ENCODE data around the gene UBTF.

The UBTF gene

DNA sequence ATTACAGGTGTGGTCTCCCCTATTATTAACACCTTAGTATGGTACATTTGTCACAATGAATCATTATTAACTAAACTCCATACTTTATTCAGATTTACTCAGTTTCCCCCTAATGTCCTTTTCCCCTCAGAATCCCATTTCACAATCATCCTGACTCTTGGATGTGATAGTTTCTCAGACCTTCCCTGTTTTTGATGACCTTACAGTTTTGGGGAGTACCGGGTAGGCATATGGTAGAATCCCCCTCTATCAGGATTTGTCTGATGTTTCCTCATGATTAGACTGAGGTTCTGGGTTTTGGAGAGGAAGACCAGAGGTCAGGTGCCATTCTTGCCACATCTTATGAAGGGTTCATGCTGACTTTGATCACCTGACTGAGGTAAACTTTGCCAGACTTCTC lies 55.0 kb downstream of the UBTF start:
- DNase-seq = no peak

DNA sequence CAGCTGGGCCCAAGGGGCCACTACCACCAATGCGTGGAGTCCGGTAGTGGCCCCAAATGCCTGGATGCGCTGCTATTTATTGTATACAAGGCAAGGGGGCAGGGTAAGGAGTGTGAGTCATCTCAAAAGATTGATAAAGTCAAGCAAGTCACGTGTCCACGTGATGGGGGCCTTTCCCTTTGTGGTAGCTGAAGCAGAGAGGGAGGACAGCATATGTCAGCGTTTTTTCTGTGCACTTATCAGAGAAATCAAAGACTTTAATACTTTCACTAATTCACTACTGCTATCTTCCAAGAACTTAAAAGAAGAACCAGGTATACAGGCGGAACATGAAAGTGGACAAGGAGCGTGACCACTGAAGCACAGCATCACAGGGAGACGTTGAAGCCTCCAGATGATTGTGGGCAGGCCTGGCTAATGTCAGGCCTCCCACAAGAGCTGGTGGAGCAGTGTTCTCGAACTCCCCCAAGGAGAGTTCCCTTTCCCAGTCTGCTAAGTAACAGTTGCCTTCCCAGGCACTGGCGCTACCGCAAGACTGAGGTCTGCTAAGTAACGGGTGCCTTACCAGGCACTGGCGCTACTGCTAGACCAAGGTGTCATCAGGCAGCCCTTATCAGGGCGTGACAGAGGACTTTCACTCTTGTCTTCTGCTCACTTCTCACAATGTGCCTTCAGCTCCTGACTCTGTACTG lies 59.8 kb downstream of the UBTF start:
- DNase-seq = no peak

DNA sequence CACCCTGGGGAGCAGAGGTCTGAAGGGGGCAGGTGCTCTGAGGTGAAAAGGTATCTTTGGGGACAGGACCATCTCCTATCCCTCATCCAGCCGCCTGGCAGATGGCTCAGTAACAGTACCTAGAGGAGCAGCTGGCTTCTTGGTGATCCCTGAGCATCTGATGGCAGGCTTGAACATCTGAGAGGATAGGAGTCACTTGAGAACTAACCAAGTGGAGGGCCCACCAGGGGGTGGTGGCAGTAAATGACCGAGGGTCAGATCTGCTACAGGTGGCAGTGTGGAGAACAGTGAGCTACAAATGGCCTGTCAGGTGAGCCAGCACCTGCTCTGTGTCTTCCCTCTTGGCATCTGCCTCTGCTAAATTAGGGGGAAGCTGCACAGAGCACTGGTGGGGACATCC lies 64.0 kb downstream of the UBTF start:
- DNase-seq = no peak

Data from KG1 (cell line).